ENCODE data around the gene GBX1. TPM values are rescaled to one million over a fixed set of nuclear protein-coding genes. Genes with fewer than 3 reads are reported as not detected.

The GBX1 gene
- total RNA-seq, 1 donor from 2014 or later = 2.1 TPM

DNA sequence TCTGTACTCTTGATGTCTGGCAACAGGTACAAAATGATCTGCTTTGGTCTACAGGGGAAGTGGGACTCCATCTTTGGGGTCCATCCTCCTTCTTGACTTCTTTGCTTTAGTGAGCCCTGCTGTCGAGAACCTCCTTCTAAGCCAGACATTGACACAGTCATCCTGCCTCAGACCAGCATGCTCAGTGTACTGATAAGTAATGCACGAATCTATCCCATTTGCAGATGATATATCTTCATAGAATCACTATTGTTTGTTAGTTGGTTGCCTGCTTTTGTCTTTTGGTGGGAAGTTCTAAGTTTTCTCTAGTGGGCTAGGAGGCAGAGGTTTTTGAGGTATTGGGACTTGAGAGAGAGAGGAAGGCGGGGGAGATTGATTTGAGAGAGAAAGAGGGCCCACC lies 33.9 kb upstream of the GBX1 start:
- H3K36me3 Mint-ChIP-seq (ENCODE audit: insufficient read depth) = no peaks in the 10 kb centered on the region
- no peak for TF ChIP-seq CTCF (IDR thresholded peaks at IDR 0.05; ENCODE audit: unreplicated experiment)
- H3K27me3 Mint-ChIP-seq = peaks cover 44% of the 10 kb centered on the region
- no peaks in the 10 kb centered on the region for H3K4me1 Mint-ChIP-seq (ENCODE audit: low read depth)
- H3K27ac Mint-ChIP-seq = no peak overlapping the region
- H3K4me3 Mint-ChIP-seq (ENCODE audit: low read depth) = no peak overlapping the region
- H3K9me3 Mint-ChIP-seq (ENCODE audit: low read depth) = no peaks in the 10 kb centered on the region
- DNase-seq (ENCODE audit: low spot score, unreplicated experiment) = no peak

DNA sequence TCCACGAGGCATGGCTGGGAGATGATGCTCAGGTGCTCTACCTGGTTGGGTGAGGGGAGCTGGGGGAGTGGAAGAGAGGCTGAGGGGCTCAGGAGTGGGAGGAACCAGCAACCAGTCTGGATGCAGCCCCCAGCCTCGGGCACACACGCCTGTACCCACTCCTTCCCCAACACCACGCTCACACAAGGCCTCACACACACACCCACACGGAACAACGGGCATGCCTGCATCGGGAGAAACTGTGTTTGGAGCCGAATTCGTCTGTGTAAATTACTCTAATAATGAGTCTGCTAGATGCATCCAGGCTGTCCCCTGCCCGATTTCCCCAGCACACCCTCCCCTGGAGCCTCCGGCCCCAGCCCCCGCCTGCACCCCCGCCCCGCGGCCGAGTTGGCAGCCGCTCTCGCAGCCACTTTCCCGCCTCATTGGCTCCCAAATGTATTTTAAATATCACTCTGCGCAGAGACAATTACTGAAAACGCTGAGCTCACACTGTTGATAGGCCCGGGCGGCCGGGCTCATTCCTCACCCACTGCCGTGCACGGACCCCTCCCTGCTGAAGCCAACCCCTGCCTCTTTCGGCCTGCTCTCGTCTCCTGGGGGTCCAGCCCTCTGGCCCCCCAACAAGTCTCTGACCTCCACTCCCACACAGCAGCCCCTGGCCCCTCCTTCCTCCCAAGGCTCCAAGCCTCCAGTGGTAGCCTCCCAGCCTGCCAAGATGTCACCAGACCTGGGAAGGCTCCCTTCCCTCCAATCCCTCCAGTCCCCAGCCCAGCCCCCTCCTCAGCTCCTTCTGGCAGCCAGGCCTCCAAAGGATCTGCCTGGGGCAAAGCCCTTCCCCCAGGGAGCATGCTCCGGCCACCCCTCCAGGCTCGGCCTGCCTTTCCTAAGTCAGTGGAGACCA lies 31.7 kb upstream of the GBX1 start:
- Mint-ChIP-seq H3K4me1 (ENCODE audit: low read depth) (no peaks in the 10 kb centered on the region), H3K36me3 (ENCODE audit: insufficient read depth) (no peaks in the 10 kb centered on the region), H3K27ac (no peak overlapping the region), H3K9me3 (ENCODE audit: low read depth) (no peaks in the 10 kb centered on the region), H3K27me3 (peaks cover 26% of the 10 kb centered on the region), H3K4me3 (ENCODE audit: low read depth) (no peak overlapping the region)
- DNase-seq (ENCODE audit: low spot score, unreplicated experiment) = no peak
- no peak for TF ChIP-seq CTCF (IDR thresholded peaks at IDR 0.05; ENCODE audit: unreplicated experiment)

DNA sequence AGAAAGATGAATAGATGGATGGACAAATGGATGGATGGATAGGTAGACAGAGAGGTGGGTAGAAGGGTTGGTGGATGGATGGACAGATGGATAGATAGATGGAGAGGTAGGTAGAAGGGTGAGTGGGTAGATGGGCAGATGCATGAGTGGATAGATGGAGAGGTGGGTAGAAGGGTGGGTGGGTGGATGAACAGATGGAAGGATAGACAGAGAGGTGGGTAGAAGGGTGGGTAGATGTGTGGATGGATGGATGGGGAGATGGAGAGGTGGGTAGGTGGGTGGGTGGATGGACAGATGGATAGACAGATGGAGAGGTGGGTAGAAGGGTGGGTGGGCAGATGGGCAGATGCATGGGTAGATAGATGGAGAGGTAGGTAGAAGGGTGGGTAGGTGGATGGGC lies 30.4 kb upstream of the GBX1 start:
- Mint-ChIP-seq H3K27me3 (peaks cover 22% of the 10 kb centered on the region), H3K9me3 (ENCODE audit: low read depth) (no peaks in the 10 kb centered on the region), H3K4me3 (ENCODE audit: low read depth) (no peak overlapping the region), H3K36me3 (ENCODE audit: insufficient read depth) (no peaks in the 10 kb centered on the region), H3K4me1 (ENCODE audit: low read depth) (no peaks in the 10 kb centered on the region), H3K27ac (no peak overlapping the region)
- no peak for TF ChIP-seq CTCF (IDR thresholded peaks at IDR 0.05; ENCODE audit: unreplicated experiment)
- DNase-seq (ENCODE audit: low spot score, unreplicated experiment) = no peak

GRCh38 chr7:151195616-151196450 lies 28.3 kb upstream of the GBX1 start:
- no peak for DNase-seq (ENCODE audit: low spot score, unreplicated experiment)
- Mint-ChIP-seq H3K27ac (no peak overlapping the region), H3K27me3 (peaks cover 10% of the 10 kb centered on the region)

More at GRCh38 chr7:151195616-151196450, 28.3 kb upstream of the GBX1 start:
- no peaks in the 10 kb centered on the region for H3K36me3 Mint-ChIP-seq (ENCODE audit: insufficient read depth)
- H3K9me3 Mint-ChIP-seq (ENCODE audit: low read depth) = no peaks in the 10 kb centered on the region
- no peaks in the 10 kb centered on the region for H3K4me1 Mint-ChIP-seq (ENCODE audit: low read depth)
- no peak overlapping the region for H3K4me3 Mint-ChIP-seq (ENCODE audit: low read depth)
- TF ChIP-seq CTCF (IDR thresholded peaks at IDR 0.05; ENCODE audit: unreplicated experiment) = no peak

Measured in progenitor cell of endocrine pancreas (in vitro differentiated cells).